HG03469 (cell line): ENCODE measurements around the gene MRPL28.
"Not testable (repeated sequence)": the region's sequence is repeated elsewhere in the genome, so short reads cannot be mapped to it uniquely, and the experiment has no call there.

Source experiments
- ATAC-seq: cut with Tn5 transposase; IDR thresholded peaks from one replicate; pipeline ENCODE4 v1.9.1; 2021; ENCODE audit warnings: mild to moderate bottlenecking, moderate library complexity, moderate number of reproducible peaks; ENCODE audit not compliant: unreplicated experiment

Gene MRPL28

GRCh38 chr16:370443-370842 lies at the start of gene MRPL28:
TSS of gene MRPL28 (minus strand) at chr16:370538. CDS start at chr16:370218, 320 bp downstream.
- no peak for ATAC-seq

GRCh38 chr16:415170-415498 lies 44.8 kb upstream of the MRPL28 start:
- not testable (repeated sequence) for ATAC-seq

- ATAC-seq = no peak
Observed at GRCh38 chr16:414395-415169, 44.2 kb upstream of the MRPL28 start.

GRCh38 chr16:411576-412265 lies 41.4 kb upstream of the MRPL28 start:
- ATAC-seq = no peak

- no peak for ATAC-seq
Observed at GRCh38 chr16:410516-411178, 40.3 kb upstream of the MRPL28 start.

GRCh38 chr16:407253-407652 lies 36.9 kb upstream of the MRPL28 start:
- ATAC-seq = no peak

GRCh38 chr16:405548-406506 lies 35.5 kb upstream of the MRPL28 start:
- no peak for ATAC-seq

- no peak for ATAC-seq
Observed at GRCh38 chr16:404971-405486, 34.7 kb upstream of the MRPL28 start.

GRCh38 chr16:401468-402348 lies 31.4 kb upstream of the MRPL28 start, which contains the start of gene DECR2:
TSS of gene DECR2 (plus strand) at chr16:401885. CDS start at chr16:401964, 79 bp downstream.
- no peak for ATAC-seq

- ATAC-seq = no peak
Observed at GRCh38 chr16:400061-400591, 29.8 kb upstream of the MRPL28 start.

GRCh38 chr16:399340-400019 lies 29.1 kb upstream of the MRPL28 start:
- ATAC-seq = no peak

- ATAC-seq = no peak
Observed at GRCh38 chr16:398561-399339, 28.4 kb upstream of the MRPL28 start.

GRCh38 chr16:397736-398332 lies 27.5 kb upstream of the MRPL28 start:
- ATAC-seq = no peak

- no peak for ATAC-seq
Observed at GRCh38 chr16:397135-397661, 26.9 kb upstream of the MRPL28 start, which contains the start of gene NME4. TSS of gene NME4 (plus strand) at chr16:397199. CDS start at chr16:397223, 24 bp downstream.

GRCh38 chr16:396605-397004 lies 26.3 kb upstream of the MRPL28 start:
- no peak for ATAC-seq

- no peak for ATAC-seq
Observed at GRCh38 chr16:396199-396598, 25.9 kb upstream of the MRPL28 start.

- ATAC-seq = no peak
Observed at GRCh38 chr16:392450-393030, 22.2 kb upstream of the MRPL28 start.
